Daoy (cell line): ENCODE data around the gene ATP6AP1. TPM values are rescaled to one million over a fixed set of nuclear protein-coding genes. Genes with fewer than 3 reads are reported as not detected.

Source experiments
- DNase-seq: peaks from one replicate; pipeline ENCODE4 v3.0.0-alpha.2; 2015; ENCODE audit warnings: low read depth
- total RNA-seq: library from RNA; depleted of rRNA; stranded (reverse); fragments of >200 nt; shearing (Covaris generic); gene quantifications from 2 replicates; pipeline ENCODE4 v1.2.3, GENCODE V29; 2014; rRNA removed

Gene ATP6AP1
- total RNA-seq, 1 experiment from 2014 or later = 26.3 TPM

DNA sequence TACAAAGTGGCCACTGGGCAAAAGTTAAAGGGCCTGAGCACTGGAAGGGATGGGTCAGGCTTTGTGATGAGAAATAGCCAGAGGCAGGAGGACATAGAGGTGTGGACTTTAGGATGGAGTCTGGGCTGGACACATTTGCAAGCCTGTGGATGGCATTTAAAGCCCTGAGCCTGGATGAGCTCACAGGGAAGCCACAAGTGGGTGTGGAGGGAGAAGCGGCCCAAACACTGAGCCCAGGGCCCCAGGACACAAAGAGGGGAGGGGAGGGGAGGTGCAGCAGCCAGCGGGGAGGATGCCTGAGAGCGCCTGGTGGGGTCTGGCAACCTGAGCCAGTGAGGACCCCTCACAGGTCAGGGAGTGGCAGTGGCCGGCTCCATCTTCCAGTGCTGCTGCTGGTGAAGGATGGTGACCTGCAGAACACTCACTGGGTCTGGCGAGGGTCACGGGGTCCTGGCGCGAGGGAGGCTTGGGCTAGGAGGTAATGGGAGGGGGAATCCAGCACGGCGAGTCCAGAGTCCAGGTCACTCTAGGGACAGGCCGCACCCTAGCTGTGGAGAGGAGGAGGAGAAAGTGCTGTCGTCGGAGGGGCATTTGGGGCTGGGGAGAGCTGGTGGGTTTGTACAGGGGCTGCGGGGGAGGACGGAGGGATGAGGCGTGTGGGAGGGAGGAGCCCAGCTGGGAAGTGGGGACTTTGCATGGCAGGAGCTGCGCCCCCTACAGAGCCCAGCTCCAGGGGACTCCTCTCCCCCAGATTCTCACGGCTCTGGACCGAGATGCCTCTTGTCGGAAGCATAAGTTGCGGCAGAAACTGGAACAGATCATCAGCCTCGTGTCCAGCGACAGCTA, 43.6 kb downstream of the ATP6AP1 start:
- no peak for DNase-seq

- DNase-seq = no peak
Observed at GRCh38 chrX:154472685-154473632, 44.5 kb downstream of the ATP6AP1 start.

- DNase-seq = no peak
Observed at GRCh38 chrX:154473683-154474082, 45.2 kb downstream of the ATP6AP1 start.

- DNase-seq = no peak
Observed at GRCh38 chrX:154476821-154477220, 48.3 kb downstream of the ATP6AP1 start.

DNA sequence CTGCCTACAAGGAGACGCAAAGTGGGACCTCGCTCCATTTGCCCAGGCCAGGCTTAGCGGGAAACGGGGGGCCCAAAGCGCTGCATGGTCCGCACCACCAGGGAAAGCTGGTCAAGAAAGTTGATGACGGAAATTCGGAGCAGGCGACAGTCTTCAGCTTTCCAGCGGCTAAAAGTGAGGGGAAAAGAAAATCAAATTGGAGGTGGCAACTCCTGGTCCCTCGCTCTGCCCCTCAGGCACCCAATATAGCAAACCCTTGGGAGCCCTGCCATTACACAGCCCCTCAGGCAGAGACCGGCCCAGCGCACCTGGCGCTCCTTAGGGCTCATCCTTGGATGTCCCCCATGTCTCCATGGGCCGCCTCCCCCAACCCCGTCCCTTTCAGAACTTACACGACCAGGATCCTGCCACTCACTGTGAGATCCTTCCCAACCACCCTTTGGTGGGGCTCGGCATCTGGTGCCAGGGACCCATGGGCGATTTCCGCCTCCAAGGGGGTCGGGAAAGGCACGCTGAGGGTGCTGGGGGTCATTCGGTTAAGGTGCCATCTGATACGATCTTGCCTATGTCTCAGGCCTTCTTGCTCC, 49.5 kb downstream of the ATP6AP1 start:
- no peak for DNase-seq

DNA sequence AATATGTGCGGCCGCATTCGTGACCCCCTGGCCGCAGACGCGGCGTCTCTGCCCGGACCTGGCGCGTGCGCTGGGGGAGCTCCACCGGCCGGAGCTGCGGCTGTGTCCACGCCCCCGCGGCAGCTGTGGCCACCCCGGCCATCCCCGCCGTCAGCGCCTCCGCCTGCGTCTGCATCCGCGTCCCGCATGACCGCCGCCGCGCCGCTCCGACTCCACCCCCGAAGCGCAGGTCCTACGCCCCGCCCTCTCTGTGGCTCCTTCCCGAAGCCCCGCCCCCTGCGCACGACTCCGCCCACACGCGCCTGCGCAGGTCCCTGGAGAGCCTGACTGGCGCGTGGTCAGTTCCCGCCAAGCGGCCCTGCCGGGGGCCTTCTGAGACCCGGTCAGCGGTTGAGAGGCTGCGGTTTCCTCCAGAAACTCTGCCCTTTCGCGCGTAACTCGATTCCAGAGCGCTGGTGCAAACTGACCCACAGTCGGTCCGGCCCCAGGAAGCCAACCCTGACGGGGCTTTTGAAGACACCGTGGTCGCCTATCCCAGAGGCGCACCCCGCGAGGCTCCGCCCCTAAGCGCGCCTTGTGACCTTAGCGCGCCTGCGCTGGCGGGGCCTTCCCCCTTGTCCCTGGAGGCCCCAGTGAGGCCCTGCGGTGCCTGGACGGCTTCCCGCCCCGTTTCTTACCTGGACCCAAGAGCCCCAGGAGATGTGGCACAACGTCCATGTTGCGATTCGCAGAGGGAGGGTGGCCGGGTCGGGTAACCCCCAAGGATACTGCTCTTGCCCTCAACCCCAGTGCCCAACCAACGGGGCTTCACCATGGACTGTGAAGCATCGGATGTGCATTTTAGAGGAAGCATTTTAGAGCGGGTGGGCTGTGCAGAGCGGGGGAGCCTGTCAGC, 50.5 kb downstream of the ATP6AP1 start, which contains the start of gene LAGE3:
Gene LAGE3, minus strand, starts transcription at position 554 of the 895 bp plus-strand sequence. Its CDS starts 366 bp downstream, at position 188.
- DNase-seq = peak; percentile 89

DNA sequence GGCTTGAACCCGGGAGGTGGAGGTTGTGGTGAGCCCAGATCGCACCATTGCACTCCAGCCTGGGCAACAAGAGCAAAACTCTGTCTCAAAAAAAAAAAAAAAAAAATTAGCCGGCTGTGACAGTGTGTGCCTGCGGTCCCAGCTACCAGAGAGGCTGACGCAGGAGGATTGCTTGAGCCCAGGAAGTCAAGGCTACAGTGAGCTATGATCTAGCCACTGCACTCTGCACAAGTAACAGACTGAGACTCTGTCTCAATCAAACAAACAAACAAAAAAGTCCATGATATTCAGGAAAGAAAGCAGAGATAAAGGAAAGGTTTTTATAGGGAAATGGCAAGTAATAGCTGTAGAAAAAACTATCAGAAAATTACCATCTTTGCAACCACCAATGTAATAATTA, 52.7 kb downstream of the ATP6AP1 start:
- no peak for DNase-seq

DNA sequence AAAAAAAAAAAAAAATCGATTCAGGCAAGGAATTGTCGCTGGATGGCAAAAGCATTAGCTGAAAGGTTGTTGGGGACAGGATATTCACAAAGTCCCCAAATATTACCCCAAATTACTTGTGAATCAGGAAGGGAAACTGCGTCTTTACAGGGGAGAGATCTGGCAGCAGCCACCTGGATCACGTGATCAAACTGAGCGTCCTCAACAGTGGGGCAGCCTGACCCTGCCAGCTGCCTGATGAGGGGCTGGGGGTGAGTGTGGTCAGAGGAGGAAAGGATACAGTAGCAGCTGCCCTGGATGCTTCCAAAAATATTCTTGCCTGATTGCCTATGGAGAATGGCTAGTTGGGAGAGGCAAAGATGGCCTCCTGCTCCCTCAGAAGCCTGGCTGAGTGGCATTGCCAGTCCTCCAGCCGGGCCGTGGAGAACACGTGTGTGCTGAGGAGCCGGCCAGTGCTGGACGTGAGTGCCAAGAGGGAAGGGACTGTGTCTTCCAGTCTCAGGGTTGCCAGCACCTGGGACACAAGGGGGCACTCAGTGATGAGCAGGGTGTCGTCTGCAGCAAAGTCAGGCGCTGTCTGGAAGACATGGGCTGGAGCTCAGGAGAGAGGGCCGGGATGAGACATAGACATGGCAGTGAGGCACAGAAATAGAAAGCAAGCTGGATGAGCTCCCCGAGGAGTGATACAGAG, 53.6 kb downstream of the ATP6AP1 start:
- DNase-seq = no peak

GRCh38 chrX:154482786-154483185, 54.3 kb downstream of the ATP6AP1 start:
- DNase-seq = no peak

DNA sequence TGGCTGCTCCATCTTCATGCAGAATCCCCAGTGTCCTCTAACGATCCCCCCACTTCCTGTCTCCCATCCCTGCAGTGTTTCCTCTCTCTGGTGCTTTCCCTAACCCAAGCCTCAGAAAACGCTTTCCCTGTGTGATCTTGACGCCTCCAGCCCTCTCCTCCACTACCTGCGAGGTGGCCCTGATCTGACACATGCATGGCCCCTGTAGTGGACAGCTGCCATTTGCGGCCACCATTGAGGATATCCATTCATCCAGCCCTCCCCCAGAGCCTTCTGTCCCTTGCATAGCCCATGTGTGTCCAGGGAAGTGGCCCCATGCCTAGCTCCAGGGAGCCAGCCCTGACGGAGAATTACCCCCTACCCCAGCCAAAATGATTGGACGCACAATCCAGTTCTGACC, 54.8 kb downstream of the ATP6AP1 start:
- no peak for DNase-seq

- DNase-seq = no peak
Observed at GRCh38 chrX:154484255-154485149, 56.0 kb downstream of the ATP6AP1 start.

- no peak for DNase-seq
Observed at GRCh38 chrX:154485150-154486051, 56.9 kb downstream of the ATP6AP1 start.

- peak; percentile 15 for DNase-seq
Observed at GRCh38 chrX:154486052-154486395, 57.5 kb downstream of the ATP6AP1 start.

Other genes starting within 250 kb of the ATP6AP1 start
- gene OPN1MW, start 246.1 kb upstream of the ATP6AP1 start, total RNA-seq = not detected in 2 replicates
- gene OPN1MW2, start 208.9 kb upstream of the ATP6AP1 start, total RNA-seq = not detected in 2 replicates
- not detected in 2 replicates for gene OPN1MW3, start 171.1 kb upstream of the ATP6AP1 start, total RNA-seq
- gene TEX28, start 133.6 kb upstream of the ATP6AP1 start, total RNA-seq = not detected in 2 replicates
- 0.06 TPM in 1 of 2 replicates, not detected in the other for gene TKTL1, start 132.9 kb upstream of the ATP6AP1 start, total RNA-seq
- 721 and 801 TPM in 2 replicates for gene FLNA, start 54.0 kb upstream of the ATP6AP1 start, total RNA-seq
- gene EMD, start 49.4 kb upstream of the ATP6AP1 start, total RNA-seq = 9.0 and 15.1 TPM in 2 replicates
- gene RPL10, start 30.3 kb upstream of the ATP6AP1 start, total RNA-seq = 3,278 and 3,646 TPM in 2 replicates
- gene DNASE1L1, start 19.4 kb upstream of the ATP6AP1 start, total RNA-seq = 7.2 and 28.4 TPM in 2 replicates
- gene TAFAZZIN, start 17.1 kb upstream of the ATP6AP1 start, total RNA-seq = 9.0 and 14.9 TPM in 2 replicates
- 71.6 and 103 TPM in 2 replicates for gene GDI1, start 8.5 kb downstream of the ATP6AP1 start, total RNA-seq
- 32.8 and 44.2 TPM in 2 replicates for gene FAM50A, start 15.5 kb downstream of the ATP6AP1 start, total RNA-seq
- gene PLXNA3, start 29.6 kb downstream of the ATP6AP1 start, total RNA-seq = 1.5 and 15.6 TPM in 2 replicates
- gene LAGE3, start 50.6 kb downstream of the ATP6AP1 start, total RNA-seq = 50.7 and 51.3 TPM in 2 replicates
- 36.6 and 54.3 TPM in 2 replicates for gene UBL4A, start 57.9 kb downstream of the ATP6AP1 start, total RNA-seq
- 15.7 and 22.6 TPM in 2 replicates for gene SLC10A3, start 62.0 kb downstream of the ATP6AP1 start, total RNA-seq
- gene FAM3A, start 87.6 kb downstream of the ATP6AP1 start, total RNA-seq = 8.2 and 11.3 TPM in 2 replicates
- gene G6PD, start 118.2 kb downstream of the ATP6AP1 start, total RNA-seq = 18.6 and 19.1 TPM in 2 replicates
- 28.1 and 37.7 TPM in 2 replicates for gene IKBKG, start 118.9 kb downstream of the ATP6AP1 start, total RNA-seq
- gene CTAG1A, start 156.5 kb downstream of the ATP6AP1 start, total RNA-seq = 1.8 TPM in 1 of 2 replicates, not detected in the other
- 1.8 TPM in 1 of 2 replicates, not detected in the other for gene CTAG1B, start 190.6 kb downstream of the ATP6AP1 start, total RNA-seq
- gene CTAG2, start 224.9 kb downstream of the ATP6AP1 start, total RNA-seq = 3.8 and 13.4 TPM in 2 replicates